ENCODE data around the gene UHRF1. TPM values are rescaled to one million over a fixed set of nuclear protein-coding genes. Genes with fewer than 3 reads are reported as not detected.
A peak's percentile ranks its signal among the peaks of the same experiment; 100 is the strongest.
"Not testable (repeated sequence)": the region's sequence is repeated elsewhere in the genome, so short reads cannot be mapped to it uniquely, and the experiment has no call there.

Gene UHRF1
- total RNA-seq, 1 experiment from 2014 or later, result 109 TPM

GRCh38 chr19:4975601-4976000, 66.3 kb downstream of the UHRF1 start:
- H3K27ac ChIP-seq (ENCODE audit: low read depth, low read length); H3K4me3 ChIP-seq (replicated peaks in 1 of 2; ENCODE audit: low read depth in 1 of 2, low read length in 2 of 2); H4K20me1 ChIP-seq (ENCODE audit: insufficient read depth); ATAC-seq; H3K27me3 ChIP-seq (ENCODE audit: insufficient read depth, low read length); H3K9me2 ChIP-seq (ENCODE audit: insufficient read depth); H2AFZ ChIP-seq (ENCODE audit: low read depth, low read length, poor library complexity, severe bottlenecking); H3K36me3 ChIP-seq (ENCODE audit: control insufficient read depth in 1 of 2, insufficient read depth in 2 of 2, low read length in 2 of 2); DNase-seq (ENCODE audit: low read depth, low spot score); H3K4me2 ChIP-seq (ENCODE audit: low read length); H3K9me3 ChIP-seq (ENCODE audit: control insufficient read depth in 1 of 2, insufficient read depth in 1 of 2, low read depth in 1 of 2, low read length in 2 of 2); H3K9ac ChIP-seq (ENCODE audit: low read length); POLR2A ChIA-PET; RAD21 ChIA-PET (ENCODE audit: low non-redundant PET in 1 of 2, low total read pairs in 2 of 2, uncharacterized antibody in 2 of 2, unreplicated experiment in 2 of 2); BruUV-seq (replicated peaks): not testable (repeated sequence)
- H3K79me2 ChIP-seq (ENCODE audit: insufficient read depth, low read length), result peaks cover 62% of the 10 kb centered on the region
- intact Hi-C loops (cut with micrococcal nuclease), result loop anchor here (10.0 kb wide), 1 partner anchor 251 kb away; the partner anchor contains the start of gene DPP9
- peaks cover 49 to 71% of the 10 kb centered on the region in 2 experiments for H3K4me1 ChIP-seq (ENCODE audit: control insufficient read depth in 1 of 2, insufficient read depth in 2 of 2, low read length in 2 of 2)
- CTCF ChIA-PET, result interaction anchor here (2.0 kb wide), 1 partner anchor 26 kb away, joined by 5 read pairs; no protein-coding TSS in a partner anchor

GRCh38 chr19:4976401-4977298, 67.3 kb downstream of the UHRF1 start:
- DNase-seq (ENCODE audit: low read depth, low spot score), result no peak
- H3K9me2 ChIP-seq (ENCODE audit: insufficient read depth), result no peaks in the 10 kb centered on the region
- CTCF ChIA-PET, result interaction anchor here (2.0 kb wide), 1 partner anchor 25 kb away, joined by 5 read pairs; no protein-coding TSS in a partner anchor
- no peak for TF ChIP-seq SIN3A (IDR thresholded peaks at IDR 0.05; ENCODE audit: low read depth)
- TF ChIP-seq CTCF (IDR thresholded peaks at IDR 0.05 in 2 of 3, conservative IDR thresholded peaks at IDR 0.05 in 1 of 3; ENCODE audit: borderline replicate concordance in 1 of 3, insufficient read depth in 1 of 3, low read depth in 2 of 3, low read length in 2 of 3), result peak in 2 of 3 experiments; percentile 35 to 54; a peak in 4 of 6 replicates
- RAD21 ChIA-PET (ENCODE audit: low non-redundant PET in 1 of 2, low total read pairs in 2 of 2, uncharacterized antibody in 2 of 2, unreplicated experiment in 2 of 2), result no interaction called here
- H3K9me3 ChIP-seq (ENCODE audit: control insufficient read depth in 1 of 2, insufficient read depth in 1 of 2, low read depth in 1 of 2, low read length in 2 of 2), result no peaks in the 10 kb centered on the region
- H4K20me1 ChIP-seq (ENCODE audit: insufficient read depth), result no peaks in the 10 kb centered on the region
- ATAC-seq, result no peak
- no peaks in the 10 kb centered on the region for H3K27me3 ChIP-seq (ENCODE audit: insufficient read depth, low read length)
- peaks cover 55% of the 10 kb centered on the region for H3K79me2 ChIP-seq (ENCODE audit: insufficient read depth, low read length)
- H3K9ac ChIP-seq (ENCODE audit: low read length), result no peak overlapping the region
- no peak overlapping the region for H3K4me3 ChIP-seq (replicated peaks in 1 of 2; ENCODE audit: low read depth in 1 of 2, low read length in 2 of 2)
- H3K4me2 ChIP-seq (ENCODE audit: low read length), result peak overlapping the region; percentile 62; the same call in 1 of the 2 replicates
- POLR2A ChIA-PET, result no interaction called here
- 0 out of 4 replicates have a peak, but pooled peaks cover 0 to 2% of the 10 kb centered on the region in 2 experiments for H3K36me3 ChIP-seq (ENCODE audit: control insufficient read depth in 1 of 2, insufficient read depth in 2 of 2, low read length in 2 of 2)
- no peak overlapping the region for H3K27ac ChIP-seq (ENCODE audit: low read depth, low read length)
- BruUV-seq (replicated peaks), result no TSS peak
- H2AFZ ChIP-seq (ENCODE audit: low read depth, low read length, poor library complexity, severe bottlenecking), result no peak overlapping the region
- peaks cover 40 to 60% of the 10 kb centered on the region in 2 experiments for H3K4me1 ChIP-seq (ENCODE audit: control insufficient read depth in 1 of 2, insufficient read depth in 2 of 2, low read length in 2 of 2)
- intact Hi-C loops (cut with micrococcal nuclease), result loop anchor here (10.0 kb wide), 1 partner anchor 252 kb away; the partner anchor contains the start of gene DPP9
